ENCODE measurements around the gene MTMR1. TPM values are rescaled to one million over a fixed set of nuclear protein-coding genes. Genes with fewer than 3 reads are reported as not detected.
A peak's percentile ranks its signal among the peaks of the same experiment; 100 is the strongest.

The MTMR1 gene
- total RNA-seq, 2 donors from 2014 or later, result 16.5 to 18.5 TPM

DNA sequence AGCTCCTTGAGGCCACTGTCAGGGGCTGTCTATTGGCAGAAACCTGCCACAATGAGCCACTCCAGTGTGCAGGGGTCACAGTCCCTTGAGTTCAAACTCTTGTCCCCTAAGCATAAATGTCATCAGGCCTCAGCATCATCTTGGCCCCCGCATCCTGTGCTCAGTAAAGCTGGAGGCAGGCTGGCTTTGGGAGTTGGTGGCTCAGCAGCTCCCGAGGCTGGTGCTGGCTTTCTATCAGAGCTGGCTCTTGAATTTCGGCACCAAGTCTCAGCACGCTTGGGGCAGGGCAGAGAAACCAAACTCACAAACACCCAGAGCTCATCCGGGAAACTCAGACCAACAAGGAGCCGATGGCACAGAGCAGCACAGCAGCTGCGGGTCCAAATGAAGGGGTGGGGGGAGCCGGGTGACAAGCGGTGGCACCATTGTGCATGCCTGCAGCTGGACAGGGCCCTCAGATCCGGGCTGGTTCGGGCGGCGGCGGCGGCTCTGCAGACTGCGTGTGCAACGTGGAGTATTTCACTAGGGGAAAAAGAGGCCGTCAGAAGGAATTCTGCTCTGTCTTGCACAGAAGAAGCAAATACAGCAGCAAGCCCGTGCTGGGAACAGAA, 75.5 kb downstream of the MTMR1 start:
- WGBS, 2 experiments (ENCODE audit: insufficient coverage in 1 of 2, insufficient read length in 1 of 2), result 85 to 96% methylated on average over 7 to 19 of the region's 19 CpGs

GRCh38 chrX:150769408-150769807, 76.2 kb downstream of the MTMR1 start:
- TF ChIP-seq, protein P1, sequence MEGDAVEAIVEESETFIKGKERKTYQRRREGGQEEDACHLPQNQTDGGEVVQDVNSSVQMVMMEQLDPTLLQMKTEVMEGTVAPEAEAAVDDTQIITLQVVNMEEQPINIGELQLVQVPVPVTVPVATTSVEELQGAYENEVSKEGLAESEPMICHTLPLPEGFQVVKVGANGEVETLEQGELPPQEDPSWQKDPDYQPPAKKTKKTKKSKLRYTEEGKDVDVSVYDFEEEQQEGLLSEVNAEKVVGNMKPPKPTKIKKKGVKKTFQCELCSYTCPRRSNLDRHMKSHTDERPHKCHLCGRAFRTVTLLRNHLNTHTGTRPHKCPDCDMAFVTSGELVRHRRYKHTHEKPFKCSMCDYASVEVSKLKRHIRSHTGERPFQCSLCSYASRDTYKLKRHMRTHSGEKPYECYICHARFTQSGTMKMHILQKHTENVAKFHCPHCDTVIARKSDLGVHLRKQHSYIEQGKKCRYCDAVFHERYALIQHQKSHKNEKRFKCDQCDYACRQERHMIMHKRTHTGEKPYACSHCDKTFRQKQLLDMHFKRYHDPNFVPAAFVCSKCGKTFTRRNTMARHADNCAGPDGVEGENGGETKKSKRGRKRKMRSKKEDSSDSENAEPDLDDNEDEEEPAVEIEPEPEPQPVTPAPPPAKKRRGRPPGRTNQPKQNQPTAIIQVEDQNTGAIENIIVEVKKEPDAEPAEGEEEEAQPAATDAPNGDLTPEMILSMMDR (conservative IDR thresholded peaks at IDR 0.05), result no peak
- Mint-ChIP-seq H3K27ac (no peak overlapping the region), H3K36me3 (ENCODE audit: low read depth) (peaks cover 32% of the 10 kb centered on the region), H3K27me3 (ENCODE audit: insufficient read depth) (no peaks in the 10 kb centered on the region), H3K4me3 (no peak overlapping the region), H3K4me1 (peaks cover 7% of the 10 kb centered on the region), H3K9me3 (peaks cover 4% of the 10 kb centered on the region)
- peak; percentile 24 for DNase-seq
- Histone ChIP-seq H3K4me1 (ENCODE audit: control insufficient read depth, insufficient read depth, low read length) (no peaks in the 10 kb centered on the region), H3K27ac (ENCODE audit: low read depth, low read length) (no peak overlapping the region), H3K9me3 (ENCODE audit: control insufficient read depth, low read length) (no peaks in the 10 kb centered on the region), H3K4me3 (ENCODE audit: low read length) (no peak overlapping the region), H3K27me3 (ENCODE audit: control insufficient read depth, insufficient read depth, low read length, poor library complexity, severe bottlenecking) (no peaks in the 10 kb centered on the region), H3K36me3 (ENCODE audit: control insufficient read depth, insufficient read depth, low read length) (no peaks in the 10 kb centered on the region), H3K9ac (ENCODE audit: extremely low read depth, low read length, poor library complexity, severe bottlenecking) (no peak overlapping the region)
- 77 to 94% methylated on average over 3 to 13 of the region's 13 CpGs for WGBS, 2 experiments (ENCODE audit: insufficient coverage in 1 of 2, insufficient read length in 1 of 2)

More for the DNA sequence above, 75.5 kb downstream of the MTMR1 start:
- H3K27me3 Mint-ChIP-seq (ENCODE audit: insufficient read depth), result no peaks in the 10 kb centered on the region
- TF ChIP-seq, protein P1 (conservative IDR thresholded peaks at IDR 0.05), result no peak
- H3K9me3 Mint-ChIP-seq, result peaks cover 4% of the 10 kb centered on the region
- H3K36me3 Mint-ChIP-seq (ENCODE audit: low read depth), result peaks cover 28% of the 10 kb centered on the region
- H3K27ac Mint-ChIP-seq, result no peak overlapping the region
- Histone ChIP-seq H3K36me3 (ENCODE audit: control insufficient read depth, insufficient read depth, low read length) (no peaks in the 10 kb centered on the region), H3K27ac (ENCODE audit: low read depth, low read length) (no peak overlapping the region), H3K4me1 (ENCODE audit: control insufficient read depth, insufficient read depth, low read length) (no peaks in the 10 kb centered on the region), H3K27me3 (ENCODE audit: control insufficient read depth, insufficient read depth, low read length, poor library complexity, severe bottlenecking) (no peaks in the 10 kb centered on the region), H3K4me3 (ENCODE audit: low read length) (no peak overlapping the region), H3K9me3 (ENCODE audit: control insufficient read depth, low read length) (no peaks in the 10 kb centered on the region), H3K9ac (ENCODE audit: extremely low read depth, low read length, poor library complexity, severe bottlenecking) (no peak overlapping the region)
- DNase-seq, result no peak
- H3K4me1 Mint-ChIP-seq, result peaks cover 7% of the 10 kb centered on the region
- no peak overlapping the region for H3K4me3 Mint-ChIP-seq

GRCh38 chrX:150770623-150771022, 77.4 kb downstream of the MTMR1 start:
- no peak overlapping the region for H3K4me3 ChIP-seq (ENCODE audit: low read length)

More at GRCh38 chrX:150770623-150771022, 77.4 kb downstream of the MTMR1 start:
- peaks cover 7% of the 10 kb centered on the region for H3K4me1 Mint-ChIP-seq
- no peak overlapping the region for H3K4me3 Mint-ChIP-seq
- H3K9me3 Mint-ChIP-seq, result peaks cover 4% of the 10 kb centered on the region
- H3K27me3 ChIP-seq (ENCODE audit: control insufficient read depth, insufficient read depth, low read length, poor library complexity, severe bottlenecking), result no peaks in the 10 kb centered on the region
- TF ChIP-seq, protein P1 (conservative IDR thresholded peaks at IDR 0.05), result no peak
- peak; percentile 48 for DNase-seq
- 94 to 100% methylated on average over 3 to 16 of the region's 17 CpGs for WGBS, 2 experiments (ENCODE audit: insufficient coverage in 1 of 2, insufficient read length in 1 of 2)
- no peaks in the 10 kb centered on the region for H3K36me3 ChIP-seq (ENCODE audit: control insufficient read depth, insufficient read depth, low read length)
- no peak overlapping the region for H3K27ac ChIP-seq (ENCODE audit: low read depth, low read length)
- no peaks in the 10 kb centered on the region for H3K27me3 Mint-ChIP-seq (ENCODE audit: insufficient read depth)
- H3K27ac Mint-ChIP-seq, result no peak overlapping the region
- H3K9me3 ChIP-seq (ENCODE audit: control insufficient read depth, low read length), result no peaks in the 10 kb centered on the region
- H3K4me1 ChIP-seq (ENCODE audit: control insufficient read depth, insufficient read depth, low read length), result no peaks in the 10 kb centered on the region
- no peak overlapping the region for H3K9ac ChIP-seq (ENCODE audit: extremely low read depth, low read length, poor library complexity, severe bottlenecking)
- H3K36me3 Mint-ChIP-seq (ENCODE audit: low read depth), result peaks cover 43% of the 10 kb centered on the region

Data from endodermal cell (in vitro differentiated cells).